Loucy (cell line): Measurements from ENCODE around the gene GHITM.
"Not testable (repeated sequence)": the region's sequence is repeated elsewhere in the genome, so short reads cannot be mapped to it uniquely, and the experiment has no call there.

ENCODE experiments used
- H2AFZ ChIP-seq: fragments of 200-600 bp; sonication (generic); 2 replicates; pipeline ENCODE4 v1.6.0; 2016; ENCODE audit warnings: antibody characterized with exemption, mild to moderate bottlenecking, low read length, moderate library complexity
- H3F3A ChIP-seq: fragments of 200-600 bp; 2 replicates; pipeline ENCODE4 v1.6.0; 2016; ENCODE audit warnings: antibody characterized with exemption, low read depth, mild to moderate bottlenecking
- H3K27me3 ChIP-seq: fragments of 200-600 bp; sonication (generic); 2 replicates; pipeline ENCODE4 v1.6.1; 2014; ENCODE audit warnings: low read length, mild to moderate bottlenecking; ENCODE audit not compliant: insufficient read depth, poor library complexity, severe bottlenecking
- H3K36me3 ChIP-seq: fragments of 200-600 bp; sonication (generic); 2 replicates; pipeline ENCODE4 v1.6.1; 2016; ENCODE audit warnings: low read length; ENCODE audit not compliant: insufficient read depth
- H3K4me1 ChIP-seq: fragments of 200-600 bp; sonication (generic); 2 replicates; pipeline ENCODE4 v1.5.1; 2014; ENCODE audit warnings: low read length, mild to moderate bottlenecking; ENCODE audit not compliant: insufficient read depth, poor library complexity, severe bottlenecking
- H3K4me2 ChIP-seq: fragments of 200-600 bp; sonication (generic); 2 replicates; pipeline ENCODE4 v1.6.0; 2014; ENCODE audit warnings: antibody characterized with exemption, low read length, low read depth, mild to moderate bottlenecking; ENCODE audit not compliant: poor library complexity, severe bottlenecking
- H3K4me3 ChIP-seq: fragments of 200-600 bp; sonication (generic); 2 replicates; pipeline ENCODE4 v1.5.1; 2014; ENCODE audit warnings: low read length, mild to moderate bottlenecking, mixed read lengths; ENCODE audit not compliant: poor library complexity, severe bottlenecking
- H3K79me2 ChIP-seq: fragments of 200-600 bp; sonication (generic); 2 replicates; pipeline ENCODE4 v1.6.1; 2014; ENCODE audit warnings: low read length; ENCODE audit not compliant: insufficient read depth
- H3K9ac ChIP-seq: fragments of 200-600 bp; sonication (generic); 2 replicates; pipeline ENCODE4 v1.6.0; 2014; ENCODE audit warnings: mild to moderate bottlenecking, low read depth, low read length, moderate library complexity; ENCODE audit not compliant: poor library complexity, severe bottlenecking
- H3K9me2 ChIP-seq: fragments of 200-600 bp; sonication (generic); replicated peaks from 2 replicates; pipeline ENCODE4 v1.6.1; 2016; ENCODE audit warnings: low read depth, low read length, mixed read lengths
- H3K9me3 ChIP-seq: fragments of 200-600 bp; sonication (generic); 2 replicates; pipeline ENCODE4 v1.6.1; 2014; ENCODE audit warnings: mild to moderate bottlenecking, antibody characterized with exemption, low read length, low read depth; ENCODE audit not compliant: insufficient read depth
- H4K20me1 ChIP-seq: fragments of 200-600 bp; sonication (generic); 2 replicates; pipeline ENCODE4 v1.6.0; 2014; ENCODE audit warnings: antibody characterized with exemption, low read length, mild to moderate bottlenecking; ENCODE audit not compliant: insufficient read depth, poor library complexity, severe bottlenecking
- EZH2phosphoT487 ChIP-seq: fragments of 200-600 bp; IDR thresholded peaks from 2 replicates; pipeline ENCODE4 v1.6.1; 2018; ENCODE audit warnings: antibody characterized with exemption, mild to moderate bottlenecking, moderate library complexity, borderline replicate concordance
- TF ChIP-seq, protein P1 (sequence below): fragments of 200-600 bp; sonication (generic); conservative IDR thresholded peaks from 2 replicates; pipeline ENCODE4 v1.5.1; 2014; ENCODE audit warnings: mild to moderate bottlenecking, antibody characterized with exemption, low read length

GHITM gene

DNA sequence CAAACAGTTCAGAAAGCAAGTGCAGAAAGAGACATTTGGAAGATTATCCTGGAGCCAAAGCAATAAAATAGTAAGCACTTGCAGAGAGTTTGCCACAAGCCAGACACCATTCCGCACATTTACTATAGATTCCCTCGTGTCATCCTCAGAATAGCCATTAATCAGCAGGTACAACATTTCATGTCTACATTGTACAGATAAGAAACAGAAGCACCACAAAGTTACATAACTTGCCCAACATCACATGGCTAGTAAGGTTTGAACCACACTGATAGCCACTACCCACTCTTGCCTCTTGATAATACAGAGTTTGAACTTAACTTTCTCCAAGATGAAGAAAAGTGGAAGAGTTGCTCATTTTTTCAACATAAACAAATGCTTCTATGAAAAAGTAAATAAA lies 40.6 kb upstream of the GHITM start:
- H3K36me3 ChIP-seq: no peaks in the 10 kb centered on the region
- H3K4me1 ChIP-seq: no peaks in the 10 kb centered on the region
- H3K4me2 ChIP-seq: no peak overlapping the region
- H3K9me2 ChIP-seq: no peaks in the 10 kb centered on the region
- H3K4me3 ChIP-seq: no peak overlapping the region
- TF ChIP-seq EZH2phosphoT487: no peak
- TF ChIP-seq, protein P1, sequence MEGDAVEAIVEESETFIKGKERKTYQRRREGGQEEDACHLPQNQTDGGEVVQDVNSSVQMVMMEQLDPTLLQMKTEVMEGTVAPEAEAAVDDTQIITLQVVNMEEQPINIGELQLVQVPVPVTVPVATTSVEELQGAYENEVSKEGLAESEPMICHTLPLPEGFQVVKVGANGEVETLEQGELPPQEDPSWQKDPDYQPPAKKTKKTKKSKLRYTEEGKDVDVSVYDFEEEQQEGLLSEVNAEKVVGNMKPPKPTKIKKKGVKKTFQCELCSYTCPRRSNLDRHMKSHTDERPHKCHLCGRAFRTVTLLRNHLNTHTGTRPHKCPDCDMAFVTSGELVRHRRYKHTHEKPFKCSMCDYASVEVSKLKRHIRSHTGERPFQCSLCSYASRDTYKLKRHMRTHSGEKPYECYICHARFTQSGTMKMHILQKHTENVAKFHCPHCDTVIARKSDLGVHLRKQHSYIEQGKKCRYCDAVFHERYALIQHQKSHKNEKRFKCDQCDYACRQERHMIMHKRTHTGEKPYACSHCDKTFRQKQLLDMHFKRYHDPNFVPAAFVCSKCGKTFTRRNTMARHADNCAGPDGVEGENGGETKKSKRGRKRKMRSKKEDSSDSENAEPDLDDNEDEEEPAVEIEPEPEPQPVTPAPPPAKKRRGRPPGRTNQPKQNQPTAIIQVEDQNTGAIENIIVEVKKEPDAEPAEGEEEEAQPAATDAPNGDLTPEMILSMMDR: no peak
- H2AFZ ChIP-seq: no peak overlapping the region
- no peaks in the 10 kb centered on the region for H3K9me3 ChIP-seq
- H4K20me1 ChIP-seq: no peaks in the 10 kb centered on the region
- no peaks in the 10 kb centered on the region for H3K79me2 ChIP-seq
- H3K27me3 ChIP-seq: no peaks in the 10 kb centered on the region
- H3K9ac ChIP-seq: no peak overlapping the region
- H3F3A ChIP-seq: no peaks in the 10 kb centered on the region

DNA sequence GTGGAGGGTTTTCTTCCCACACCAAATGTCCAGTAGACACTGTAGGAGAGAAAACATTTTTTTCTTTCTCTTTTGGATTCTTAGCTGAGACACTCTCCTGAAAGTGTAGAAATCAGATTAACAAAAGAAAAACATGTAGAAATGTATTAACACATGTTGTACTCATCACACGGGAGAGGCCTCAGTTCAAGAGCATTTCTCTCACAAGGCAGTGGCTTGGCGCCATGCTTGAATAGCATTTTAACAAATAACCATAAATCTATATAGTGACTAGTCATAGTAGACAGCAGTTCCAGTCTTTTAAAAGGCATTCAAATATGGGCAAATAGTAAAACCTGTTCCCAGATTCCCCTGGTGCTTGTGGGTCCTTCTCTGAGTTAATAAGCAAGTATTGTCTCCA lies 38.3 kb upstream of the GHITM start:
- no peak overlapping the region for H3K9ac ChIP-seq
- no peaks in the 10 kb centered on the region for H3F3A ChIP-seq
- H3K4me1 ChIP-seq: no peaks in the 10 kb centered on the region
- no peaks in the 10 kb centered on the region for H3K9me3 ChIP-seq
- no peaks in the 10 kb centered on the region for H3K79me2 ChIP-seq
- no peak overlapping the region for H2AFZ ChIP-seq
- H3K4me3 ChIP-seq: no peak overlapping the region
- no peaks in the 10 kb centered on the region for H3K36me3 ChIP-seq
- H3K4me2 ChIP-seq: no peak overlapping the region
- no peaks in the 10 kb centered on the region for H4K20me1 ChIP-seq
- no peaks in the 10 kb centered on the region for H3K27me3 ChIP-seq
- H3K9me2 ChIP-seq: no peaks in the 10 kb centered on the region
- TF ChIP-seq EZH2phosphoT487: no peak
- TF ChIP-seq, protein P1: no peak

DNA sequence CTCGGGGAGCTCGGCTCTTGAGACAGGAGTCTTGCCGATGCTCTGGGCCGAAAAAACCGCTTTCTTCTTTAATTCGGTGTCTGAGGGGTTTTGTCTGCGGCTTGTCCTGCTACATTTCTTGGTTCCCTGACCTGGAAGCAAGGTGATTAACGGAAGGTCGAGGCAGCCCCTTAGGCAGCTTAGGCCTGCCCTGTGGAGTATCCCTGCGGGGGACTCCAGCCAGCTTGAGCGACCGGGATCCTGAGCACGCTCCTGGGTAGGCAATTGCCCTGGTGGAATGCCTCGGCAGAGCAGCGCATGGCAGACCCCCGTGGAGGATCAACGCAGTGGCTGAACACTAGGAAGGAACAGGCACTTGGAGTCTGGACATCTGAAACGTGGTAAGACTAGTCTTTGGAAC lies 30.5 kb upstream of the GHITM start:
- H3K9me3 ChIP-seq: no peaks in the 10 kb centered on the region
- H3K4me1 ChIP-seq: no peaks in the 10 kb centered on the region
- TF ChIP-seq EZH2phosphoT487: no peak

DNA sequence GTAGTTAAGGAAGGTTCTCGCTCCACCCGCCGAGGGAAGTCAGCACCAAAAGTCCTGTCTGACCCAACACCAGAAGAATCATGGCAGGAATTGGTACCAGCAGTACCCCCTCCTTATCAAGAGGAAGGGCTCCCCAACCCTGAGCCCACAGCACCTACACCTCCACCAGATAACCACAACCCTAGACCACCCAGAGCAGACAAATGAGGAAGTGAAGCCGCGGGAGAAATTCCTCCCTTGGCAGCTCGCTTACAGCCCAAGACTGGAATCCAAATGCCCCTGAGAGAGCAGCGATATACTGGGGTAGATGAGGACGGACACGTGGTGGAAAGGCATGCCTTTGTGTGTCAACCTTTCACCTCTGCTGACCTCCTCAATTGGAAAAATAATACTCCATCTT lies 29.5 kb upstream of the GHITM start:
- H3K4me2 ChIP-seq, H2AFZ ChIP-seq, H3K9me2 ChIP-seq, H3K79me2 ChIP-seq, H3K4me3 ChIP-seq, H3K9ac ChIP-seq, H3K9me3 ChIP-seq, H3K4me1 ChIP-seq, H4K20me1 ChIP-seq, H3K27me3 ChIP-seq, H3K36me3 ChIP-seq, H3F3A ChIP-seq: not testable (repeated sequence)

More for the DNA sequence above, 30.5 kb upstream of the GHITM start:
- H3K36me3 ChIP-seq: no peaks in the 10 kb centered on the region
- no peaks in the 10 kb centered on the region for H3K9me2 ChIP-seq
- no peak overlapping the region for H3K9ac ChIP-seq
- H3K4me3 ChIP-seq: no peak overlapping the region
- H3K27me3 ChIP-seq: no peaks in the 10 kb centered on the region
- H4K20me1 ChIP-seq: no peaks in the 10 kb centered on the region
- no peaks in the 10 kb centered on the region for H3F3A ChIP-seq
- no peak overlapping the region for H3K4me2 ChIP-seq
- no peaks in the 10 kb centered on the region for H3K79me2 ChIP-seq
- H2AFZ ChIP-seq: no peak overlapping the region

DNA sequence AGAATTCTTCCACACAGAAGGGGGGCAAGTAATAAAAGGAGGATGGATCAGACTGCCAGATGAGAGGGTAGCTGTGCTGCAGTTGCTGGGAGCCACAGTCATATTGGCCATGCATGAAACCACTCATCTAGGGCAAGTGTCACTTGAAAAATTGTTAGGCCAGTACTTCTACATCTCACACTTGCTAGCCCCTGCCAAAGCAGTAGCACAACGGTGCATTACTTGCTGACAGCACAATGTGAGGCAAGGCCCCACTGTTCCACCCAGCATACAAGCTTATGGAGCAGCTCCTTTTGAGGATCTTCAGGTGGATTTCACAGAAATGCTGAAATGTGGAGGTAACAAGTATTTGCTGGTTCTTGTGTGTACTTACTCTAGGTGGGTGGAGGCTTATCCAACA lies 25.8 kb upstream of the GHITM start:
- H3K36me3 ChIP-seq, H3K4me2 ChIP-seq, H3F3A ChIP-seq, H2AFZ ChIP-seq, H3K9me2 ChIP-seq, H3K4me1 ChIP-seq, H3K4me3 ChIP-seq, H3K9ac ChIP-seq, H3K9me3 ChIP-seq, H4K20me1 ChIP-seq, H3K79me2 ChIP-seq, H3K27me3 ChIP-seq: not testable (repeated sequence)
